HG02981 (cell line): ENCODE measurements around the gene DCK.
"Not testable (repeated sequence)": the region's sequence is repeated elsewhere in the genome, so short reads cannot be mapped to it uniquely, and the experiment has no call there.

Source experiments
- ATAC-seq: cut with Tn5 transposase; IDR thresholded peaks from one replicate; pipeline ENCODE4 v1.9.1; 2021; ENCODE audit warnings: mild to moderate bottlenecking, moderate library complexity; ENCODE audit not compliant: unreplicated experiment

DCK gene

GRCh38 chr4:70999639-71000038, 6.2 kb downstream of the DCK start:
- ATAC-seq, result not testable (repeated sequence)

- not testable (repeated sequence) for ATAC-seq
These were observed 7.9 kb downstream of the DCK start for GRCh38 chr4:71001363-71001762.

- no peak for ATAC-seq
These were observed 10.9 kb downstream of the DCK start for GRCh38 chr4:71004281-71004851.

GRCh38 chr4:71005025-71005424, 11.6 kb downstream of the DCK start:
- ATAC-seq, result not testable (repeated sequence)

GRCh38 chr4:71006203-71006907, 12.9 kb downstream of the DCK start:
- ATAC-seq, result peak; percentile 79

GRCh38 chr4:71008196-71008595, 14.7 kb downstream of the DCK start:
- no peak for ATAC-seq

GRCh38 chr4:71009086-71009485, 15.6 kb downstream of the DCK start:
- no peak for ATAC-seq

- ATAC-seq, result peak; percentile 38
These were observed 16.6 kb downstream of the DCK start for GRCh38 chr4:71009890-71010588.

- no peak for ATAC-seq
These were observed 18.0 kb downstream of the DCK start for GRCh38 chr4:71011451-71011850.

GRCh38 chr4:71017391-71017790, 23.9 kb downstream of the DCK start:
- not testable (repeated sequence) for ATAC-seq

- ATAC-seq, result no peak
These were observed 27.2 kb downstream of the DCK start for GRCh38 chr4:71020611-71021010.

- ATAC-seq, result no peak
These were observed 32.2 kb downstream of the DCK start for GRCh38 chr4:71025654-71026053.

GRCh38 chr4:71026086-71026485, 32.6 kb downstream of the DCK start:
- no peak for ATAC-seq

- ATAC-seq, result no peak
These were observed 34.2 kb downstream of the DCK start for GRCh38 chr4:71027611-71028010.

GRCh38 chr4:71029504-71029903, 36.1 kb downstream of the DCK start:
- ATAC-seq, result no peak

- ATAC-seq, result not testable (repeated sequence)
These were observed 38.7 kb downstream of the DCK start for GRCh38 chr4:71032106-71032505.

GRCh38 chr4:71045256-71045655, 51.8 kb downstream of the DCK start:
- ATAC-seq, result no peak

GRCh38 chr4:71049395-71049794, 55.9 kb downstream of the DCK start:
- ATAC-seq, result no peak

GRCh38 chr4:71050809-71051208, 57.4 kb downstream of the DCK start:
- no peak for ATAC-seq

- no peak for ATAC-seq
These were observed 58.6 kb downstream of the DCK start for GRCh38 chr4:71052034-71052433.

GRCh38 chr4:71052716-71053115, 59.3 kb downstream of the DCK start:
- ATAC-seq, result no peak

GRCh38 chr4:71053613-71054012, 60.2 kb downstream of the DCK start:
- not testable (repeated sequence) for ATAC-seq
